Panc1 (cell line): ENCODE measurements around the gene NUDCD2. TPM values are rescaled to one million over a fixed set of nuclear protein-coding genes. Genes with fewer than 3 reads are reported as not detected.

ENCODE experiments used
- ATAC-seq: fragments of 200-7000 bp; cut with Tn5 transposase; 2 replicates; pipeline ENCODE4 v1.9.1; 2020; ENCODE audit warnings: mild to moderate bottlenecking, moderate library complexity
- BruUV-seq: library from RNA; stranded (reverse); fragments of 400-500 nt; replicated peaks from 2 replicates; lab custom pipeline; 2021; lab: Mats Ljungman, UMichigan
- CTCF ChIA-PET: fragments of 300-600 bp; sonication (Branson Sonifier 250); formaldehyde crosslinking; loops from one replicate; lab custom pipeline; 2022; ENCODE audit warnings: antibody characterized with exemption; lab: Charles Lee
- POLR2A ChIA-PET: fragments of 300-600 bp; sonication (Branson Sonifier 250); formaldehyde crosslinking; loops from one replicate; lab custom pipeline; 2022; ENCODE audit warnings: antibody characterized with exemption; lab: Charles Lee
- DNase-seq: peaks from one replicate; pipeline ENCODE4 v3.0.0-alpha.2; 2010; ENCODE audit warnings: low read depth, low spot score
- H3K27ac ChIP-seq: 2 replicates; pipeline ENCODE4 v1.5.1; 2011; ENCODE audit warnings: mild to moderate bottlenecking, low read length, inconsistent platforms
- H3K27me3 ChIP-seq: fragments of 200-500 bp; sonication (Bioruptor generic); 2 replicates; pipeline ENCODE4 v1.6.0; 2014; ENCODE audit warnings: low read length, inconsistent platforms; ENCODE audit not compliant: control insufficient read depth, insufficient read depth
- H3K36me3 ChIP-seq: fragments of 200-500 bp; sonication (Bioruptor generic); 2 replicates; pipeline ENCODE4 v1.5.1; 2014; ENCODE audit warnings: inconsistent platforms, mild to moderate bottlenecking, low read length, moderate library complexity; ENCODE audit not compliant: control insufficient read depth, insufficient read depth
- H3K4me1 ChIP-seq: 2 replicates; pipeline ENCODE4 v1.5.1; 2011; ENCODE audit warnings: inconsistent platforms, mild to moderate bottlenecking, low read length, moderate library complexity; ENCODE audit not compliant: control insufficient read depth, insufficient read depth
- H3K4me3 ChIP-seq, 2 experiments: 2 replicates each; pipeline ENCODE4 v1.5.1; 2011 to 2012; ENCODE audit warnings: low read depth in 2 of 2, low read length in 2 of 2, mild to moderate bottlenecking in 2 of 2, inconsistent platforms in 1 of 2, moderate library complexity in 1 of 2
- H3K9me3 ChIP-seq: fragments of 200-500 bp; sonication (Bioruptor generic); 2 replicates; pipeline ENCODE4 v1.5.1; 2014; ENCODE audit warnings: low read depth, mild to moderate bottlenecking, inconsistent platforms, low read length, moderate library complexity; ENCODE audit not compliant: control insufficient read depth, insufficient read depth
- CTCF ChIP-seq: fragments of 450-650 bp; IDR thresholded peaks from 2 replicates; pipeline ENCODE4 v1.5.1; 2017; ENCODE audit warnings: mild to moderate bottlenecking
- POLR2AphosphoS5 ChIP-seq: IDR thresholded peaks from 2 replicates; pipeline ENCODE4 v1.6.1; 2012; ENCODE audit warnings: mild to moderate bottlenecking, low read depth, low read length, moderate library complexity
- REST ChIP-seq, 2 experiments: IDR thresholded peaks; 2 replicates each; pipeline ENCODE4 v1.6.1; 2011 to 2012; ENCODE audit warnings: low read depth in 2 of 2, control low read depth in 1 of 2, low read length in 1 of 2, mild to moderate bottlenecking in 1 of 2, moderate library complexity in 1 of 2; ENCODE audit not compliant: insufficient read depth in 1 of 2
- SIN3A ChIP-seq: IDR thresholded peaks from 2 replicates; pipeline ENCODE4 v1.6.1; 2012; ENCODE audit warnings: low read depth, mild to moderate bottlenecking, low read length, moderate library complexity, borderline replicate concordance; ENCODE audit not compliant: insufficient read depth
- TCF7L2 ChIP-seq: IDR thresholded peaks from 2 replicates; pipeline ENCODE4 v1.6.1; 2011; ENCODE audit warnings: mild to moderate bottlenecking, low read depth, low read length, inconsistent platforms
- in situ Hi-C: cut with HindIII; loops from 2 replicates; pipeline ENCODE4 v1.10.0; 2016; ENCODE audit warnings: low sequenced_read_pairs, low pct_unique_long_range_greater_than_20kb
- intact Hi-C: fragments of 100-400 bp; cut with micrococcal nuclease; formaldehyde crosslinking; loops from one replicate; pipeline ENCODE4 v1.10.0; 2022; ENCODE audit not compliant: unreplicated experiment
- total RNA-seq: library from RNA; stranded (reverse); gene quantifications from one replicate; pipeline ENCODE4 v1.2.1, GENCODE V29; 2021; ENCODE audit not compliant: unreplicated experiment

Gene NUDCD2
- total RNA-seq, 1 experiment from 2014 or later: 58.6 TPM

- no peak for DNase-seq
- CTCF ChIA-PET: no interaction called here
- intact Hi-C loops: no loop called here
Measured at GRCh38 chr5:163498886-163499285, 39.0 kb upstream of the NUDCD2 start.

GRCh38 chr5:163497315-163497714 is 37.4 kb upstream of the NUDCD2 start:
- Histone ChIP-seq H3K27me3 (no peaks in the 10 kb centered on the region), H3K4me3 (no peak overlapping the region), H3K36me3 (no peaks in the 10 kb centered on the region), H3K27ac (no peak overlapping the region), H3K9me3 (no peaks in the 10 kb centered on the region), H3K4me1 (0 out of 2 replicates have a peak, but pooled peaks cover under 1% of the 10 kb centered on the region)
- no peak for TF ChIP-seq CTCF
- no peak for TF ChIP-seq REST (IDR thresholded peaks at IDR 0.05; ENCODE audit: insufficient read depth in 1 of 2, low read depth in 2 of 2, low read length in 1 of 2)
- TF ChIP-seq SIN3A: no peak
- TF ChIP-seq TCF7L2: no peak
- no peak for TF ChIP-seq POLR2AphosphoS5
- DNase-seq (no peak), ATAC-seq (no peak)
- intact Hi-C loops: no loop called here
- POLR2A ChIA-PET: no interaction called here
- in situ Hi-C loops: no loop called here
- CTCF ChIA-PET: no interaction called here
- no TSS peak for BruUV-seq

More at GRCh38 chr5:163498886-163499285, 39.0 kb upstream of the NUDCD2 start:
- peaks cover 8% of the 10 kb centered on the region; the same call in 1 of the 2 replicates for H3K4me1 ChIP-seq
- peaks cover 2% of the 10 kb centered on the region; the same call in 1 of the 2 replicates for H3K36me3 ChIP-seq
- H3K9me3 ChIP-seq: no peaks in the 10 kb centered on the region
- H3K27ac ChIP-seq: no peak overlapping the region
- BruUV-seq: no TSS peak
- no peaks in the 10 kb centered on the region for H3K27me3 ChIP-seq
- no peak for ATAC-seq
- in situ Hi-C loops: no loop called here
- no peak overlapping the region for H3K4me3 ChIP-seq
- POLR2A ChIA-PET: no interaction called here
- TF ChIP-seq CTCF (no peak), POLR2AphosphoS5 (no peak), SIN3A (no peak)
